ENCODE measurements around the gene RPS15.

The RPS15 gene

DNA sequence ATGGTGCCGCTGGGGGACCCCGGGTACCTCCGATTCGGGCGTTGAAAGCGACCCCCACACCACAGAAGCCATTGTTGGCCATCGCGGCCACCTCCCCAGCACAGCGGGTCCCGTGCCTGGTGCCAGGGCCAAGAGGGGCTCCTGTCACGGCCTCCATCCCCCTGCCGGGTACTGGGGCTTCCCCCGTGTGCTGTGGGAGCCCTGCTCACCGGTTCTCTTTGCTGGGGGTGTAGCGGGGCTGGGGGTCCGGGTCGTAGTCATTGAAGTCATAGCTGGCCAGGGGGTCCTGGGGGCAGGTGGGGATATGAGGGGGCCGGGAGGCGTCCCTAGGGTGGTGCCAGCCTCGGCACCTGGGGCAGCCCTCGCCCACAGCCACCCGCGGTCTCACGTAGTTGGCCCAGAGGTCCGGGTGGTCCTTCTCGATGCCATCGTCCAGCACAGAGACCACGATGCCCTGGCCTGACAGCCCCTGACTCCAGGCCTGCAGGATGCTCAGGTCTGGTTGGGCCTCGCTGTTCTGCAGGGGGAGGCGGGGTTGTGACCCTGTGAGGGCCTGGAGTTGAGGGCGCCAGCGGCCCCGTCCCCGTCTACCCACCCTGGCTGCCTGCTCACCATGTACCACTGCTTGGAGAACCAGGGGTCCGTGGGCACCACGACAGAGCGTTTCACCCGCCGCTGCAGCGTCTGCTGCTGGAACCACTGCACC, 49.5 kb downstream of the RPS15 start:
- TF ChIP-seq, protein P1, sequence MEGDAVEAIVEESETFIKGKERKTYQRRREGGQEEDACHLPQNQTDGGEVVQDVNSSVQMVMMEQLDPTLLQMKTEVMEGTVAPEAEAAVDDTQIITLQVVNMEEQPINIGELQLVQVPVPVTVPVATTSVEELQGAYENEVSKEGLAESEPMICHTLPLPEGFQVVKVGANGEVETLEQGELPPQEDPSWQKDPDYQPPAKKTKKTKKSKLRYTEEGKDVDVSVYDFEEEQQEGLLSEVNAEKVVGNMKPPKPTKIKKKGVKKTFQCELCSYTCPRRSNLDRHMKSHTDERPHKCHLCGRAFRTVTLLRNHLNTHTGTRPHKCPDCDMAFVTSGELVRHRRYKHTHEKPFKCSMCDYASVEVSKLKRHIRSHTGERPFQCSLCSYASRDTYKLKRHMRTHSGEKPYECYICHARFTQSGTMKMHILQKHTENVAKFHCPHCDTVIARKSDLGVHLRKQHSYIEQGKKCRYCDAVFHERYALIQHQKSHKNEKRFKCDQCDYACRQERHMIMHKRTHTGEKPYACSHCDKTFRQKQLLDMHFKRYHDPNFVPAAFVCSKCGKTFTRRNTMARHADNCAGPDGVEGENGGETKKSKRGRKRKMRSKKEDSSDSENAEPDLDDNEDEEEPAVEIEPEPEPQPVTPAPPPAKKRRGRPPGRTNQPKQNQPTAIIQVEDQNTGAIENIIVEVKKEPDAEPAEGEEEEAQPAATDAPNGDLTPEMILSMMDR (IDR thresholded peaks at IDR 0.05; ENCODE audit: unreplicated experiment in 3 of 3) = no peak
- Mint-ChIP-seq H3K4me1 (peaks cover 5% of the 10 kb centered on the region), H3K4me3 (no peak overlapping the region), H3K36me3 (ENCODE audit: low read depth) (no peaks in the 10 kb centered on the region), H3K27me3 (ENCODE audit: low read depth) (peaks cover 11% of the 10 kb centered on the region), H3K9me3 (no peaks in the 10 kb centered on the region), H3K27ac (no peak overlapping the region)

DNA sequence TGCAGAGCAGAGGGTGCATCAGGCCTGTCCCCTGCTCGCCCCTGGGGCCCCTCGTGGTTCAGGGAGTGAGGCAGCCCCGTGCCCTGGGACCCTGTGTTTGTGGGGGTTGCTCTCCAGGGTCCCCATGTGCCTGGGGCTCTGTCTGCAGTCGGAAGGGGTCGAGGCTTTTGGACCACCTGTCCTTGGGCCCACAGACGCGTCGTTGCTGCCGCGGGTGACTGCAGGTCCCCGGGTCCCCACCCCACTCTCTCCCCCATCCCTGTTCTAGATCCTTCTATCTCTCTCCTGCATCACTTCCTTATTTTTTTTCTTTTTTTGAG, 50.0 kb downstream of the RPS15 start:
- H3K4me1 Mint-ChIP-seq = peaks cover 5% of the 10 kb centered on the region
- TF ChIP-seq, protein P1 (IDR thresholded peaks at IDR 0.05; ENCODE audit: unreplicated experiment in 3 of 3) = no peak
- H3K36me3 Mint-ChIP-seq (ENCODE audit: low read depth) = no peaks in the 10 kb centered on the region
- H3K27me3 Mint-ChIP-seq (ENCODE audit: low read depth) = peaks cover 12% of the 10 kb centered on the region
- no peaks in the 10 kb centered on the region for H3K9me3 Mint-ChIP-seq
- no peak overlapping the region for H3K27ac Mint-ChIP-seq
- H3K4me3 Mint-ChIP-seq = peak overlapping the region in 1 of 3 experiments; percentile 21

DNA sequence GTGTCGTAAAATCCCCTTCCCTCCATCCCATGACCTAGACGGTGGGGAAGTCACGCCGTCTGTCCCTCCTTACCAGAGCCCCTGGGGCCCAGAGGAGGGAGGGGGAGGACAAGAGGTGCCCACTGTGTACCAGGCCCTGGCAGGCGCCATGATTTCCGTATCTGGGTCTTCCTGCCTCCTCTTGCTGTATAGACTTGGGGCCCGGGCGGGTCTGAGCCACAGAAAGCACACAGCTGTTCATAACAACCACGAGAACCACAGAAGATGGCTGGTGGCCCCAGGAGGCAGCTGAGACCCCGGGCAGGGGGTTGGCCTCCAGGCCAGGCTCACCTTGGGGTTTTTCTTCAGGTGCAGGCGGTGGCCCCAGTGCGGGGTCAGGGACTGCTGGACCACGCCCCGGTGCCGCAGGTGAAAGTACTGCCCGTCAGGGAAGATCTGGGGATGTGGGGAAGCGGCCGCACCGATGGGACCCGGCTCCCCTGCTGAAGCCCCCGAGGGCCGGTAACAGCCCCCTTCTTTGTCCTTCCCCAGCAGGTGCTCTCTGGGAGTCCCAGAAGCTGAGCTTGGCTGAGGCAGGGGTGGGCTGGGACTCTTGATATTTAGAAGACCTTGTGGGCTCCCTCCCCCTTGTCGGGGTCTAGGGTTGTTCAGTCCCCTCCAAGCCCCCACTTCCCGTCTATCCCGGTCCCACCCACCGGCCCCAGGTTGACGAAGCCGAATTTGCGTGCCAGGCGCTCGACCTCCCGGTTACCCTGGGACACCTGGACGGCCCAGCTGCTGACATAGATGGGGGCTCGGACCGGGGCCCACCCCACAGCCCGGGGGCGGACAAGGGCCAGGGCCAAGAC, 51.5 kb downstream of the RPS15 start:
- TF ChIP-seq, protein P1 (IDR thresholded peaks at IDR 0.05; ENCODE audit: unreplicated experiment in 3 of 3) = no peak
- no peaks in the 10 kb centered on the region for H3K36me3 Mint-ChIP-seq (ENCODE audit: low read depth)
- peak overlapping the region; percentile 62 to 87 (median 69) for H3K4me3 Mint-ChIP-seq
- no peaks in the 10 kb centered on the region for H3K9me3 Mint-ChIP-seq
- peaks cover 20% of the 10 kb centered on the region for H3K27me3 Mint-ChIP-seq (ENCODE audit: low read depth)
- H3K27ac Mint-ChIP-seq = peak overlapping the region in 1 of 3 experiments; percentile 42
- peaks cover 5% of the 10 kb centered on the region for H3K4me1 Mint-ChIP-seq

Data from nephron (organoid).